ENCODE data around the gene IGFBP6.

IGFBP6 gene

GRCh38 chr12:53101931-53102781 lies 4.7 kb downstream of the IGFBP6 start (continued):
- TF ChIP-seq ZNF561 (tag by site-specific recombination; IDR thresholded peaks at IDR 0.05; ENCODE audit: borderline replicate concordance) (no peak), ZNF449 (tag by site-specific recombination; IDR thresholded peaks at IDR 0.05) (no peak), ZNF549 (tag by site-specific recombination; IDR thresholded peaks at IDR 0.05) (no peak)

GRCh38 chr12:53102883-53103807 lies 5.7 kb downstream of the IGFBP6 start, which contains the start of gene SOAT2:
Gene SOAT2 (plus strand): TSS chr12:53103486. CDS start chr12:53103578, 92 bp downstream.
- TF ChIP-seq FEZF1 (tag by site-specific recombination; IDR thresholded peaks at IDR 0.05) (no peak), ZBTB17 (tag by site-specific recombination; IDR thresholded peaks at IDR 0.05) (no peak), INSM2 (tag by site-specific recombination; IDR thresholded peaks at IDR 0.05) (no peak), ZNF214 (tag by site-specific recombination; IDR thresholded peaks at IDR 0.05; ENCODE audit: borderline replicate concordance) (no peak), ZNF792 (tag by site-specific recombination; IDR thresholded peaks at IDR 0.05) (no peak), ZNF404 (tag by site-specific recombination; IDR thresholded peaks at IDR 0.05) (no peak), ZNF76 (tag by site-specific recombination; IDR thresholded peaks at IDR 0.05; ENCODE audit: borderline replicate concordance, low read depth) (no peak), SP7 (tag by site-specific recombination; IDR thresholded peaks at IDR 0.05) (no peak), ZNF112 (tag by site-specific recombination; IDR thresholded peaks at IDR 0.05) (no peak), OVOL3 (tag by site-specific recombination; IDR thresholded peaks at IDR 0.05) (no peak), ZNF571 (tag by site-specific recombination; IDR thresholded peaks at IDR 0.05) (no peak), ZNF48 (tag by site-specific recombination; IDR thresholded peaks at IDR 0.05) (no peak), HOXD13 (CRISPR knock-in tag; IDR thresholded peaks at IDR 0.05; ENCODE audit: borderline replicate concordance) (no peak), ZNF423 (tag by site-specific recombination; IDR thresholded peaks at IDR 0.05) (no peak)
- no peak within 1 kb of the TSS for H3K4me3 ChIP-seq (ENCODE audit: low read depth, low read length)
- POLR2A ChIA-PET, result interaction anchor here (1.0 to 1.7 kb wide), 2 partner anchors 24 to 37 kb away, joined by 3 to 8 read pairs; partner anchors contain the start of gene SPRYD3
- no peaks in the 10 kb centered on the region for H3K36me3 ChIP-seq (ENCODE audit: control insufficient read depth in 2 of 2, insufficient read depth in 1 of 2, low read length in 2 of 2)
- no peaks in the 10 kb centered on the region for H3K9me3 ChIP-seq (ENCODE audit: control insufficient read depth, insufficient read depth, low read depth, low read length)
- CTCF ChIA-PET, result interaction anchor here (0.7 to 7.8 kb wide), 10 partner anchors 9 to 64 kb away, joined by 3 to 264 read pairs (median 4); no protein-coding TSS in a partner anchor
- no peaks in the 10 kb centered on the region for H3K4me1 ChIP-seq (ENCODE audit: control insufficient read depth, insufficient read depth, low read length)
- H3K27ac ChIP-seq (ENCODE audit: extremely low read depth, low read depth, low read length), result no peak within 1 kb of the TSS

GRCh38 chr12:53103860-53104305 lies 6.4 kb downstream of the IGFBP6 start:
- CTCF ChIA-PET, result interaction anchor here (1.1 to 7.8 kb wide), 3 partner anchors 37 to 55 kb away, joined by 4 to 264 read pairs (median 5); no protein-coding TSS in a partner anchor
- Histone ChIP-seq H3K4me3 (ENCODE audit: low read depth, low read length) (no peak overlapping the region), H3K9me3 (ENCODE audit: control insufficient read depth, insufficient read depth, low read depth, low read length) (no peaks in the 10 kb centered on the region), H3K27ac (ENCODE audit: extremely low read depth, low read depth, low read length) (no peak overlapping the region), H3K36me3 (ENCODE audit: control insufficient read depth in 2 of 2, insufficient read depth in 1 of 2, low read length in 2 of 2) (no peaks in the 10 kb centered on the region), H3K4me1 (ENCODE audit: control insufficient read depth, insufficient read depth, low read length) (no peaks in the 10 kb centered on the region)
- TF ChIP-seq ZSCAN23 (tag by site-specific recombination; IDR thresholded peaks at IDR 0.05) (no peak), ZEB2 (tag by site-specific recombination; IDR thresholded peaks at IDR 0.05) (no peak), ZNF292 (tag by site-specific recombination; IDR thresholded peaks at IDR 0.05; ENCODE audit: borderline replicate concordance, low read depth) (no peak), GFI1B (tag by site-specific recombination; IDR thresholded peaks at IDR 0.05) (no peak), ZSCAN16 (tag by site-specific recombination; IDR thresholded peaks at IDR 0.05) (no peak), PRDM6 (tag by site-specific recombination; IDR thresholded peaks at IDR 0.05) (no peak), ZNF544 (tag by site-specific recombination; IDR thresholded peaks at IDR 0.05) (no peak)
- POLR2A ChIA-PET, result interaction anchor here (1.7 kb wide), 1 partner anchor 24 kb away, joined by 8 read pairs; the partner anchor contains the start of gene SPRYD3

All from HEK293 (cell line).